CD14-positive monocyte (primary cell): ENCODE data around the gene DENND4A. TPM values are rescaled to one million over a fixed set of nuclear protein-coding genes. Genes with fewer than 3 reads are reported as not detected.
A peak's percentile ranks its signal among the peaks of the same experiment; 100 is the strongest.

ENCODE experiments used
- DNase-seq, 3 donors: peaks; one replicate each; pipeline ENCODE4 v3.0.0-alpha.2; 2011 to 2022
- H2AFZ ChIP-seq: 2 replicates; pipeline ENCODE4 v1.6.0; 2012; ENCODE audit warnings: mild to moderate bottlenecking, low read depth, low read length, inconsistent platforms; ENCODE audit not compliant: insufficient read depth, poor library complexity, severe bottlenecking
- H3K27ac ChIP-seq, 2 donors: 1 replicate in 1 of 2; 2 replicates in 1 of 2; pipeline ENCODE4 v1.5.1; 2012 to 2013; ENCODE audit warnings: low read length in 2 of 2, control low read depth in 1 of 2, inconsistent platforms in 1 of 2, low read depth in 1 of 2, mild to moderate bottlenecking in 1 of 2
- H3K27me3 ChIP-seq, 2 donors: one replicate each; pipeline versions ENCODE4 v1.6.0 to v1.6.1; 2011 to 2013; ENCODE audit warnings: low read length in 2 of 2; ENCODE audit not compliant: control insufficient read depth in 2 of 2, insufficient read depth in 2 of 2
- H3K36me3 ChIP-seq, 2 donors: replicated peaks in 1 of 2; 1 replicate in 1 of 2; 2 replicates in 1 of 2; pipeline versions ENCODE4 v1.5.1 to v1.6.1; 2012 to 2013; ENCODE audit warnings: low read length in 2 of 2, control low read depth in 1 of 2, inconsistent platforms in 1 of 2, mild to moderate bottlenecking in 1 of 2; ENCODE audit not compliant: insufficient read depth in 2 of 2, control insufficient read depth in 1 of 2
- H3K4me1 ChIP-seq, 2 donors: 1 replicate in 1 of 2; 2 replicates in 1 of 2; pipeline versions ENCODE4 v1.5.1 to v1.6.1; 2012 to 2013; ENCODE audit warnings: low read length in 2 of 2, control low read depth in 1 of 2, inconsistent platforms in 1 of 2, mild to moderate bottlenecking in 1 of 2, moderate library complexity in 1 of 2; ENCODE audit not compliant: insufficient read depth in 2 of 2, control insufficient read depth in 1 of 2
- H3K4me2 ChIP-seq: replicated peaks from 2 replicates; pipeline ENCODE3; 2012; ENCODE audit warnings: low read length, moderate library complexity, mild to moderate bottlenecking; ENCODE audit not compliant: poor library complexity, severe bottlenecking; ENCODE audit errors: extremely low read depth
- H3K4me3 ChIP-seq, 3 experiments: fragments of 200-600 bp in 1 of 3; sonication (generic) in 1 of 3; replicated peaks in 1 of 3; 1 replicate in 2 of 3; 2 replicates in 1 of 3; pipeline ENCODE4 v1.5.1; 2011 to 2013; ENCODE audit warnings: low read length in 3 of 3, mild to moderate bottlenecking in 3 of 3, control low read depth in 2 of 3, low read depth in 2 of 3, inconsistent platforms in 1 of 3, moderate library complexity in 1 of 3
- H3K79me2 ChIP-seq: 2 replicates; pipeline ENCODE4 v1.6.0; 2012; ENCODE audit warnings: mild to moderate bottlenecking, control low read depth, inconsistent platforms, low read length, moderate library complexity; ENCODE audit not compliant: insufficient read depth
- H3K9ac ChIP-seq: 2 replicates; pipeline ENCODE4 v1.6.0; 2017; ENCODE audit warnings: low read length, mild to moderate bottlenecking; ENCODE audit not compliant: insufficient read depth, poor library complexity, severe bottlenecking
- H3K9me3 ChIP-seq, 2 donors: replicated peaks in 1 of 2; 1 replicate in 1 of 2; 2 replicates in 1 of 2; pipeline versions ENCODE4 v1.5.1 to v1.6.1; 2012 to 2013; ENCODE audit warnings: low read length in 2 of 2, control low read depth in 1 of 2; ENCODE audit not compliant: control insufficient read depth in 1 of 2, insufficient read depth in 1 of 2
- H4K20me1 ChIP-seq: 2 replicates; pipeline ENCODE4 v1.6.0; 2012; ENCODE audit warnings: mild to moderate bottlenecking, low read length, control low read depth, moderate library complexity; ENCODE audit not compliant: insufficient read depth
- H3K27ac Mint-ChIP-seq, 7 donors: one replicate each; pipeline ENCODE4 v1.8.0; 2020; ENCODE audit warnings: mild to moderate bottlenecking in 7 of 7, mixed read lengths in 7 of 7, moderate library complexity in 6 of 7, inconsistent platforms in 2 of 7
- H3K27me3 Mint-ChIP-seq, 3 donors: one replicate each; pipeline ENCODE4 v1.8.0; 2021 to 2022; ENCODE audit warnings: low read depth in 3 of 3, mild to moderate bottlenecking in 3 of 3, mixed read lengths in 3 of 3, moderate library complexity in 3 of 3, inconsistent platforms in 1 of 3
- H3K36me3 Mint-ChIP-seq, 2 donors: one replicate each; pipeline ENCODE4 v1.8.0; 2020; ENCODE audit warnings: mixed read lengths in 2 of 2, inconsistent platforms in 1 of 2, mild to moderate bottlenecking in 1 of 2
- H3K4me1 Mint-ChIP-seq: one replicate; pipeline ENCODE4 v1.8.0; 2020; ENCODE audit warnings: mild to moderate bottlenecking, mixed read lengths
- H3K4me3 Mint-ChIP-seq, 2 donors: one replicate each; pipeline ENCODE4 v1.8.0; 2020; ENCODE audit warnings: mild to moderate bottlenecking in 2 of 2, mixed read lengths in 2 of 2, moderate library complexity in 1 of 2
- H3K9me3 Mint-ChIP-seq, 7 donors: one replicate each; pipeline ENCODE4 v1.8.0; 2020 to 2022; ENCODE audit warnings: mixed read lengths in 7 of 7, mild to moderate bottlenecking in 6 of 7, moderate library complexity in 6 of 7, inconsistent platforms in 2 of 7
- WGBS: methylation state at CpG from one replicate; pipeline ENCODE4 v1.1.5; 2013; ENCODE audit warnings: missing lambda C conversion rate; ENCODE audit not compliant: insufficient coverage; 5-methylcytosine and 5-hydroxymethylcytosine counted together
- intact Hi-C, 2 donors: fragments of 100-400 bp; cut with micrococcal nuclease; formaldehyde crosslinking; loops; one replicate each; pipeline versions ENCODE4 v1.15.0 to v1.15.1; 2023
- polyA plus RNA-seq, 3 donors: library from polyadenylated mRNA; depleted of rRNA in 1 of 3; unstranded in 2 of 3; stranded (reverse) in 1 of 3; fragments of 300-500 nt in 2 of 3; fragments of >200 nt in 1 of 3; fragmentation: Illumina TruSeq in 2 of 3; gene quantifications; 1 replicate in 2 of 3; 2 replicates in 1 of 3; pipeline ENCODE4 v1.2.3, GENCODE V29; 2012 to 2021
- TF ChIP-seq, protein P1 (sequence below): fragments of 200-600 bp; IDR thresholded peaks from one replicate; pipeline ENCODE4 v1.8.0; 2022; ENCODE audit warnings: antibody characterized with exemption, mild to moderate bottlenecking

The DENND4A gene
- polyA plus RNA-seq, 3 donors, result 4.6 to 11.0 (median 6.9) TPM

DNA sequence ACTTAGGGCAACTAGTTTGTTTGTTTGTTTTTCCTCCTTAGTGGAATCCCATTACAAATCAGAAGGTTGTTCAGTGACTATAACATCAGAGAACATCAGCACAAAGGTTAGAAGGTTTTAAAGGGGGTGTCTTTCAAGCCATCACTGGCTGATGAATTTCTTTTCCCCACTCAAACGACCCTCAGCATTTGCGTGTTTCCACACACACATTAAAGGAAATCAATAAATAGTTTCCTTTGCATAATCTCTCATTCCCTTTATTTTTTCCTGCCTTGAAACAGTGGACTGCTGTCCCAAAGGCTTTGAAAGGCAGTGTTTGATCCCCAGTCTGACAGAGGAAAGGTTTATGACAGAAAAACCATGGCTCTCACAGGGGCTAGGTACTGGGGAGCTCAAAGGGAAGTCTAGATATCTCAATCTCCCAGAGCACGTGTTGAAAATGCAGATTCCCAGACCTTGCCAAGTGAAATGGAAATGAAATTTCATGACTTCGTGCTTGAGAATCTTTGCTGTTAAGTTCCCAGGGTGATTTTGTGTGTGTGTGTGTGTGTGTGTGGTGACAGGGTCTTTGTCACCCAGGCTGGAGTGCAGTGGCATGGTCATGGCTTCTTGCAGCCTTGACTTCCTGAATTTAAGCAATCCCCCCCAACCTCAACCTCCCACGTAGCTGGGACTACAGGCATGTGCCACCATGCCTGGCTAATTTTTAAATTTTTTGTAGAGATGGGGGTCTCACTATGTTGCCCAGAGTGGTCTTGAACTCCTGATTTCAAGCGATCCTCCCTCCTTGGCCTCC is 178.9 kb downstream of the DENND4A start:
- Histone ChIP-seq H3K27ac (no peak overlapping the region), H2AFZ (no peak overlapping the region)
- H3K9me3 Mint-ChIP-seq, result no peaks in the 10 kb centered on the region

DNA sequence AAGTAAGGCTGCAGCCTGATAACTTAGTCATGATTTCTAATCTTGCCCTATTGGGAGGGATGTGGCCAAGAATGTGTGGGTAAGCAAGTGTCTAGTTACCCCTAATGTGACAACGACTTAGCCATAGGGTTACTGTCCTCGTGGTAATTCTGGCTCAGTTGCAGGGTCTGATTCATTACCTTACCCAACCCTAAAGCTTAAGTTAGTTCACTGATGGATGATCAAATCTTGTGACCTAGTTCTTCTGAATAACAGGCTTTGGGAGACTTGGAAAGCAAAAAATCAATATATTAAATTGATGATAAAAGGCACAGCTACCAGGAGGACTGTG is 179.5 kb downstream of the DENND4A start:
- no peaks in the 10 kb centered on the region for H4K20me1 ChIP-seq
- H3K4me3 Mint-ChIP-seq, result no peak overlapping the region
- H3K9me3 Mint-ChIP-seq, result no peaks in the 10 kb centered on the region
- no peaks in the 10 kb centered on the region for H3K9me3 ChIP-seq
- peaks cover 30% of the 10 kb centered on the region for H3K79me2 ChIP-seq
- H3K4me2 ChIP-seq, result no peak overlapping the region
- peaks cover 0 to 1% (median 0%) of the 10 kb centered on the region in 3 donors for H3K27me3 Mint-ChIP-seq
- peaks cover 0 to under 1% of the 10 kb centered on the region in 2 donors for H3K36me3 ChIP-seq
- H3K27ac Mint-ChIP-seq, result peak overlapping the region in 1 of 7 donors; percentile 35
- TF ChIP-seq, protein P1, sequence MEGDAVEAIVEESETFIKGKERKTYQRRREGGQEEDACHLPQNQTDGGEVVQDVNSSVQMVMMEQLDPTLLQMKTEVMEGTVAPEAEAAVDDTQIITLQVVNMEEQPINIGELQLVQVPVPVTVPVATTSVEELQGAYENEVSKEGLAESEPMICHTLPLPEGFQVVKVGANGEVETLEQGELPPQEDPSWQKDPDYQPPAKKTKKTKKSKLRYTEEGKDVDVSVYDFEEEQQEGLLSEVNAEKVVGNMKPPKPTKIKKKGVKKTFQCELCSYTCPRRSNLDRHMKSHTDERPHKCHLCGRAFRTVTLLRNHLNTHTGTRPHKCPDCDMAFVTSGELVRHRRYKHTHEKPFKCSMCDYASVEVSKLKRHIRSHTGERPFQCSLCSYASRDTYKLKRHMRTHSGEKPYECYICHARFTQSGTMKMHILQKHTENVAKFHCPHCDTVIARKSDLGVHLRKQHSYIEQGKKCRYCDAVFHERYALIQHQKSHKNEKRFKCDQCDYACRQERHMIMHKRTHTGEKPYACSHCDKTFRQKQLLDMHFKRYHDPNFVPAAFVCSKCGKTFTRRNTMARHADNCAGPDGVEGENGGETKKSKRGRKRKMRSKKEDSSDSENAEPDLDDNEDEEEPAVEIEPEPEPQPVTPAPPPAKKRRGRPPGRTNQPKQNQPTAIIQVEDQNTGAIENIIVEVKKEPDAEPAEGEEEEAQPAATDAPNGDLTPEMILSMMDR, result no peak
- no peaks in the 10 kb centered on the region for H3K27me3 ChIP-seq
- intact Hi-C loops, result no loop called here
- peaks cover 25% of the 10 kb centered on the region for H3K4me1 Mint-ChIP-seq
- DNase-seq, result no peak
- no peak overlapping the region for H3K4me3 ChIP-seq
- peaks cover 17 to 20% of the 10 kb centered on the region in 2 donors for H3K4me1 ChIP-seq
- H3K27ac ChIP-seq, result no peak overlapping the region
- H3K36me3 Mint-ChIP-seq, result no peaks in the 10 kb centered on the region
- peak overlapping the region; percentile 88 for H2AFZ ChIP-seq
- no peak overlapping the region for H3K9ac ChIP-seq
- no CpG with 5 or more reads among the region's 2 CpGs for WGBS

More for the DNA sequence above, 178.9 kb downstream of the DENND4A start:
- Histone ChIP-seq H3K9ac (no peak overlapping the region), H3K4me1 (peaks cover 17 to 20% of the 10 kb centered on the region in 2 donors), H4K20me1 (no peaks in the 10 kb centered on the region), H3K27me3 (no peaks in the 10 kb centered on the region), H3K4me3 (no peak overlapping the region), H3K79me2 (peaks cover 24% of the 10 kb centered on the region), H3K36me3 (no peaks in the 10 kb centered on the region), H3K9me3 (no peaks in the 10 kb centered on the region), H3K4me2 (no peak overlapping the region)
- intact Hi-C loops, result no loop called here
- Mint-ChIP-seq H3K27ac (peak overlapping the region in 1 of 7 donors; percentile 42), H3K36me3 (no peaks in the 10 kb centered on the region), H3K27me3 (peaks cover 0 to 1% (median 0%) of the 10 kb centered on the region in 3 donors), H3K4me3 (no peak overlapping the region), H3K4me1 (peaks cover 25% of the 10 kb centered on the region)
- TF ChIP-seq, protein P1, result no peak
- 83% methylated on average over 2 of the region's 6 CpGs for WGBS
- no peak for DNase-seq
